Ascending aorta (tissue), 2 donors: Measurements from ENCODE around the gene DNAH14. TPM values are rescaled to one million over a fixed set of nuclear protein-coding genes. Genes with fewer than 3 reads are reported as not detected.

ENCODE experiments used
- DNase-seq, 2 donors: peaks; one replicate each; pipeline ENCODE4 v3.0.0-alpha.2; 2019; ENCODE audit warnings: low spot score in 2 of 2
- H3K27ac ChIP-seq, 2 donors: fragments of 200-600 bp; sonication (generic); one replicate each; pipeline ENCODE4 v1.5.1; 2016 to 2017; ENCODE audit warnings: mild to moderate bottlenecking in 1 of 2
- H3K27me3 ChIP-seq: fragments of 200-600 bp; sonication (generic); one replicate; pipeline ENCODE4 v1.5.1; 2017
- H3K36me3 ChIP-seq, 2 donors: fragments of 200-600 bp; sonication (generic); one replicate each; pipeline ENCODE4 v1.5.1; 2016
- H3K4me1 ChIP-seq, 2 donors: fragments of 200-600 bp; sonication (generic); one replicate each; pipeline ENCODE4 v1.5.1; 2016 to 2017; ENCODE audit warnings: mild to moderate bottlenecking in 1 of 2
- H3K4me3 ChIP-seq, 2 donors: fragments of 200-600 bp; sonication (generic); one replicate each; pipeline ENCODE4 v1.5.1; 2016 to 2017; ENCODE audit warnings: mild to moderate bottlenecking in 1 of 2
- H3K9me3 ChIP-seq, 2 donors: fragments of 200-600 bp; sonication (generic); one replicate each; pipeline ENCODE4 v1.5.1; 2016
- CTCF ChIP-seq, 3 experiments: fragments of 200-600 bp in 2 of 3; fragments of 450-650 bp in 1 of 3; sonication (generic) in 2 of 3; IDR thresholded peaks; one replicate each; pipeline ENCODE4 v1.5.1; 2016 to 2019; ENCODE audit warnings: antibody characterized with exemption in 3 of 3, mild to moderate bottlenecking in 1 of 3, moderate library complexity in 1 of 3
- intact Hi-C: fragments of 100-400 bp; cut with DNase I; formaldehyde crosslinking; loops from one replicate; pipeline ENCODE4 v1.15.1; 2023
- total RNA-seq: library from RNA; depleted of rRNA; stranded (reverse); fragments of >200 nt; gene quantifications from one replicate; pipeline ENCODE4 v1.1.0, GENCODE V29; 2016

DNAH14 gene
- total RNA-seq, 1 donor from 2014 or later, result 1.4 TPM

- intact Hi-C loops, result no loop called here
- H3K27me3 ChIP-seq, result no peaks in the 10 kb centered on the region
- H3K4me3 ChIP-seq, result no peak overlapping the region
Measured at GRCh38 chr1:225070972-225071371, 141.5 kb downstream of the DNAH14 start.

GRCh38 chr1:225097175-225097574, 167.7 kb downstream of the DNAH14 start:
- H3K27ac ChIP-seq, result no peak overlapping the region
- H3K4me3 ChIP-seq, result no peak overlapping the region
- no peak for DNase-seq
- no peaks in the 10 kb centered on the region for H3K36me3 ChIP-seq
- no peaks in the 10 kb centered on the region for H3K27me3 ChIP-seq
- H3K9me3 ChIP-seq, result no peaks in the 10 kb centered on the region
- intact Hi-C loops, result no loop called here
- TF ChIP-seq CTCF (IDR thresholded peaks at IDR 0.05), result no peak
- H3K4me1 ChIP-seq, result no peaks in the 10 kb centered on the region

More at GRCh38 chr1:225070972-225071371, 141.5 kb downstream of the DNAH14 start:
- DNase-seq, result no peak
- H3K36me3 ChIP-seq, result no peaks in the 10 kb centered on the region
- TF ChIP-seq CTCF (IDR thresholded peaks at IDR 0.05), result no peak
- H3K9me3 ChIP-seq, result peaks cover 0 to 2% of the 10 kb centered on the region in 2 donors
- H3K4me1 ChIP-seq, result no peaks in the 10 kb centered on the region
- H3K27ac ChIP-seq, result no peak overlapping the region

- H3K27me3 ChIP-seq, result no peaks in the 10 kb centered on the region
- H3K27ac ChIP-seq, result no peak overlapping the region
- no peak for DNase-seq
- H3K4me3 ChIP-seq, result no peak overlapping the region
- intact Hi-C loops, result no loop called here
- H3K36me3 ChIP-seq, result no peaks in the 10 kb centered on the region
- no peak for TF ChIP-seq CTCF (IDR thresholded peaks at IDR 0.05)
- H3K9me3 ChIP-seq, result no peaks in the 10 kb centered on the region
- H3K4me1 ChIP-seq, result no peaks in the 10 kb centered on the region
Measured at GRCh38 chr1:225111000-225111399, 181.5 kb downstream of the DNAH14 start.

- Histone ChIP-seq H3K4me1 (no peaks in the 10 kb centered on the region), H3K4me3 (no peak overlapping the region), H3K9me3 (no peaks in the 10 kb centered on the region), H3K27me3 (no peaks in the 10 kb centered on the region), H3K36me3 (no peaks in the 10 kb centered on the region), H3K27ac (no peak overlapping the region)
- no peak for TF ChIP-seq CTCF (IDR thresholded peaks at IDR 0.05)
- intact Hi-C loops, result no loop called here
- DNase-seq, result no peak
Measured at GRCh38 chr1:225113265-225113664, 183.8 kb downstream of the DNAH14 start.

GRCh38 chr1:225114354-225114990, 185.0 kb downstream of the DNAH14 start:
- H3K9me3 ChIP-seq, result no peaks in the 10 kb centered on the region
- H3K4me1 ChIP-seq, result no peaks in the 10 kb centered on the region
- intact Hi-C loops, result no loop called here
- H3K27ac ChIP-seq, result no peak overlapping the region
- no peak for TF ChIP-seq CTCF (IDR thresholded peaks at IDR 0.05)
- no peaks in the 10 kb centered on the region for H3K27me3 ChIP-seq
- no peaks in the 10 kb centered on the region for H3K36me3 ChIP-seq
- no peak overlapping the region for H3K4me3 ChIP-seq
- no peak for DNase-seq

GRCh38 chr1:225119307-225119706, 189.8 kb downstream of the DNAH14 start:
- Histone ChIP-seq H3K27ac (no peak overlapping the region), H3K27me3 (no peaks in the 10 kb centered on the region), H3K9me3 (no peaks in the 10 kb centered on the region), H3K36me3 (no peaks in the 10 kb centered on the region), H3K4me3 (no peak overlapping the region), H3K4me1 (no peaks in the 10 kb centered on the region)
- TF ChIP-seq CTCF (IDR thresholded peaks at IDR 0.05), result no peak
- no peak for DNase-seq
- intact Hi-C loops, result no loop called here
